ENCODE data around the gene TAS2R19. TPM values are rescaled to one million over a fixed set of nuclear protein-coding genes. Genes with fewer than 3 reads are reported as not detected.
A peak's percentile ranks its signal among the peaks of the same experiment; 100 is the strongest.
"Not testable (repeated sequence)": the region's sequence is repeated elsewhere in the genome, so short reads cannot be mapped to it uniquely, and the experiment has no call there.

TAS2R19 gene
- 0.83 TPM for polyA plus RNA-seq (2012; ENCODE audit: missing spikeins)

GRCh38 chr12:11022520-11022919 is at the start of gene TAS2R19:
Gene TAS2R19 (minus strand): TSS chr12:11022620. CDS start chr12:11022571, 49 bp downstream.
- DNase-seq (ENCODE audit: insufficient read length) (no peak), FAIRE-seq (no peak)
- TF ChIP-seq TAF1 (IDR thresholded peaks at IDR 0.05; ENCODE audit: borderline replicate concordance, low read depth, low read length): no peak
- TF ChIP-seq POLR2A (IDR thresholded peaks at IDR 0.05; ENCODE audit: low read depth, low read length): no peak
- no peak for TF ChIP-seq POLR2AphosphoS5 (IDR thresholded peaks at IDR 0.05; ENCODE audit: low read depth, low read length)

GRCh38 chr12:11071414-11071813 is 49.0 kb upstream of the TAS2R19 start:
- no peak for TF ChIP-seq TAF1 (IDR thresholded peaks at IDR 0.05; ENCODE audit: borderline replicate concordance, low read depth, low read length)
- no peak for TF ChIP-seq POLR2AphosphoS5 (IDR thresholded peaks at IDR 0.05; ENCODE audit: low read depth, low read length)
- no peak for TF ChIP-seq POLR2A (IDR thresholded peaks at IDR 0.05; ENCODE audit: low read depth, low read length)
- DNase-seq (ENCODE audit: insufficient read length) (no peak), FAIRE-seq (no peak)

GRCh38 chr12:11070999-11071398 is 48.6 kb upstream of the TAS2R19 start:
- TF ChIP-seq POLR2AphosphoS5 (IDR thresholded peaks at IDR 0.05; ENCODE audit: low read depth, low read length): no peak
- no peak for TF ChIP-seq POLR2A (IDR thresholded peaks at IDR 0.05; ENCODE audit: low read depth, low read length)
- TF ChIP-seq TAF1 (IDR thresholded peaks at IDR 0.05; ENCODE audit: borderline replicate concordance, low read depth, low read length): no peak
- DNase-seq (ENCODE audit: insufficient read length) (no peak), FAIRE-seq (no peak)

- DNase-seq (ENCODE audit: insufficient read length): no peak
- FAIRE-seq: no peak
- TF ChIP-seq POLR2AphosphoS5 (IDR thresholded peaks at IDR 0.05; ENCODE audit: low read depth, low read length) (no peak), TAF1 (IDR thresholded peaks at IDR 0.05; ENCODE audit: borderline replicate concordance, low read depth, low read length) (no peak), POLR2A (IDR thresholded peaks at IDR 0.05; ENCODE audit: low read depth, low read length) (no peak)
Observed at GRCh38 chr12:11069854-11070365, 47.5 kb upstream of the TAS2R19 start.

- FAIRE-seq (no peak), DNase-seq (ENCODE audit: insufficient read length) (no peak)
- TF ChIP-seq POLR2A (IDR thresholded peaks at IDR 0.05; ENCODE audit: low read depth, low read length) (no peak), POLR2AphosphoS5 (IDR thresholded peaks at IDR 0.05; ENCODE audit: low read depth, low read length) (no peak)
Observed at GRCh38 chr12:11067514-11067913, 45.1 kb upstream of the TAS2R19 start.

GRCh38 chr12:11062194-11062593 is 39.8 kb upstream of the TAS2R19 start, which contains the start of gene TAS2R46:
Gene TAS2R46 (minus strand): TSS chr12:11062294. CDS start chr12:11062294, 0 bp downstream.
- FAIRE-seq: peak; percentile 62
- not testable (repeated sequence) for DNase-seq (ENCODE audit: insufficient read length)

GRCh38 chr12:11059784-11060183 is 37.4 kb upstream of the TAS2R19 start:
- FAIRE-seq: peak; percentile 27
- DNase-seq (ENCODE audit: insufficient read length): no peak
- no peak for TF ChIP-seq POLR2AphosphoS5 (IDR thresholded peaks at IDR 0.05; ENCODE audit: low read depth, low read length)
- TF ChIP-seq POLR2A (IDR thresholded peaks at IDR 0.05; ENCODE audit: low read depth, low read length): no peak
- TF ChIP-seq TAF1 (IDR thresholded peaks at IDR 0.05; ENCODE audit: borderline replicate concordance, low read depth, low read length): no peak

GRCh38 chr12:11059041-11059440 is 36.6 kb upstream of the TAS2R19 start:
- no peak for FAIRE-seq
- no peak for TF ChIP-seq POLR2AphosphoS5 (IDR thresholded peaks at IDR 0.05; ENCODE audit: low read depth, low read length)
- no peak for TF ChIP-seq TAF1 (IDR thresholded peaks at IDR 0.05; ENCODE audit: borderline replicate concordance, low read depth, low read length)
- no peak for TF ChIP-seq POLR2A (IDR thresholded peaks at IDR 0.05; ENCODE audit: low read depth, low read length)

GRCh38 chr12:11055306-11055705 is 32.9 kb upstream of the TAS2R19 start:
- TF ChIP-seq POLR2A (IDR thresholded peaks at IDR 0.05; ENCODE audit: low read depth, low read length): no peak
- no peak for TF ChIP-seq TAF1 (IDR thresholded peaks at IDR 0.05; ENCODE audit: borderline replicate concordance, low read depth, low read length)
- TF ChIP-seq POLR2AphosphoS5 (IDR thresholded peaks at IDR 0.05; ENCODE audit: low read depth, low read length): no peak
- no peak for FAIRE-seq
- no peak for DNase-seq (ENCODE audit: insufficient read length)

More at GRCh38 chr12:11059041-11059440, 36.6 kb upstream of the TAS2R19 start:
- DNase-seq (ENCODE audit: insufficient read length): no peak

- not testable (repeated sequence) for DNase-seq (ENCODE audit: insufficient read length); FAIRE-seq
Observed at GRCh38 chr12:11049806-11050531, 27.5 kb upstream of the TAS2R19 start.

- FAIRE-seq; DNase-seq (ENCODE audit: insufficient read length): not testable (repeated sequence)
Observed at GRCh38 chr12:11041366-11041765, 18.9 kb upstream of the TAS2R19 start.

- DNase-seq (ENCODE audit: insufficient read length) (no peak), FAIRE-seq (no peak)
- no peak for TF ChIP-seq TAF1 (IDR thresholded peaks at IDR 0.05; ENCODE audit: borderline replicate concordance, low read depth, low read length)
- TF ChIP-seq POLR2A (IDR thresholded peaks at IDR 0.05; ENCODE audit: low read depth, low read length): no peak
Observed at GRCh38 chr12:11040162-11040561, 17.7 kb upstream of the TAS2R19 start.

- no peak for TF ChIP-seq POLR2A (IDR thresholded peaks at IDR 0.05; ENCODE audit: low read depth, low read length)
- no peak for TF ChIP-seq POLR2AphosphoS5 (IDR thresholded peaks at IDR 0.05; ENCODE audit: low read depth, low read length)
- TF ChIP-seq TAF1 (IDR thresholded peaks at IDR 0.05; ENCODE audit: borderline replicate concordance, low read depth, low read length): no peak
- FAIRE-seq (peak; percentile 46), DNase-seq (ENCODE audit: insufficient read length) (no peak)
Observed at GRCh38 chr12:11039171-11039570, 16.8 kb upstream of the TAS2R19 start.

GRCh38 chr12:11033959-11034358 is 11.5 kb upstream of the TAS2R19 start:
- DNase-seq (ENCODE audit: insufficient read length); FAIRE-seq: not testable (repeated sequence)
